Calu3 (cell line): ENCODE data around the gene LAX1. TPM values are rescaled to one million over a fixed set of nuclear protein-coding genes. Genes with fewer than 3 reads are reported as not detected.
"Not testable (repeated sequence)": the region's sequence is repeated elsewhere in the genome, so short reads cannot be mapped to it uniquely, and the experiment has no call there.

Experiments used
- BruUV-seq: library from RNA; stranded (reverse); fragments of 400-500 nt; replicated peaks from 2 replicates; lab custom pipeline; 2021; lab: Mats Ljungman, UMichigan
- CTCF ChIA-PET: fragments of 300-600 bp; sonication (Branson Sonifier 250); formaldehyde crosslinking; loops from one replicate; lab custom pipeline; 2022; ENCODE audit warnings: antibody characterized with exemption; lab: Charles Lee
- DNase-seq: peaks from one replicate; pipeline ENCODE4 v3.0.0; 2022
- H3K27ac Mint-ChIP-seq: one replicate; pipeline ENCODE4 v1.8.0; 2022; ENCODE audit warnings: mixed read lengths; ENCODE audit not compliant: unreplicated experiment
- H3K27me3 Mint-ChIP-seq: one replicate; pipeline ENCODE4 v1.8.0; 2022; ENCODE audit warnings: mixed read lengths; ENCODE audit not compliant: unreplicated experiment
- H3K36me3 Mint-ChIP-seq: one replicate; pipeline ENCODE4 v1.8.0; 2022; ENCODE audit warnings: mild to moderate bottlenecking, moderate library complexity, mixed read lengths; ENCODE audit not compliant: insufficient read depth, unreplicated experiment
- H3K4me1 Mint-ChIP-seq: one replicate; pipeline ENCODE4 v1.8.0; 2022; ENCODE audit warnings: mild to moderate bottlenecking, low read depth, mixed read lengths; ENCODE audit not compliant: unreplicated experiment
- H3K4me3 Mint-ChIP-seq: one replicate; pipeline ENCODE4 v1.8.0; 2022; ENCODE audit warnings: mild to moderate bottlenecking, low read depth, moderate library complexity, mixed read lengths; ENCODE audit not compliant: unreplicated experiment
- H3K9me3 Mint-ChIP-seq: one replicate; pipeline ENCODE4 v1.8.0; 2022; ENCODE audit warnings: low read depth, mixed read lengths; ENCODE audit not compliant: unreplicated experiment
- CTCF ChIP-seq: fragments of 200-600 bp; IDR thresholded peaks from one replicate; pipeline ENCODE4 v1.8.0; 2022; ENCODE audit warnings: antibody characterized with exemption; ENCODE audit not compliant: unreplicated experiment
- intact Hi-C: fragments of 100-400 bp; cut with micrococcal nuclease; formaldehyde crosslinking; loops from one replicate; pipeline ENCODE4 v1.10.0; 2022; ENCODE audit not compliant: unreplicated experiment
- total RNA-seq: library from RNA; stranded (reverse); gene quantifications from 2 replicates; pipeline ENCODE4 v1.2.3, GENCODE V29; 2022

The LAX1 gene
- total RNA-seq, 1 experiment from 2014 or later, result not detected

- Mint-ChIP-seq H3K27me3 (no peaks in the 10 kb centered on the region), H3K27ac (no peak overlapping the region), H3K4me3 (no peak overlapping the region), H3K36me3 (peaks cover 18% of the 10 kb centered on the region), H3K4me1 (peaks cover 17% of the 10 kb centered on the region), H3K9me3 (no peaks in the 10 kb centered on the region)
- no peak for TF ChIP-seq CTCF
- no TSS peak for BruUV-seq
- intact Hi-C loops, result no loop called here
- DNase-seq, result no peak
- CTCF ChIA-PET, result no interaction called here
These were observed 26.5 kb downstream of the LAX1 start for GRCh38 chr1:203791498-203791897.

GRCh38 chr1:203792486-203792885 lies 27.5 kb downstream of the LAX1 start:
- Mint-ChIP-seq H3K27me3 (no peaks in the 10 kb centered on the region), H3K27ac (no peak overlapping the region), H3K9me3 (peaks cover 2% of the 10 kb centered on the region), H3K4me3 (no peak overlapping the region), H3K4me1 (peaks cover 27% of the 10 kb centered on the region), H3K36me3 (peaks cover 25% of the 10 kb centered on the region)
- TF ChIP-seq CTCF, result no peak
- no TSS peak for BruUV-seq
- DNase-seq, result no peak
- CTCF ChIA-PET, result interaction anchor here (0.6 kb wide), 2 partner anchors 91 to 122 kb away, joined by 3 to 4 read pairs; no protein-coding TSS in a partner anchor
- intact Hi-C loops, result no loop called here

GRCh38 chr1:203793561-203793960 lies 28.6 kb downstream of the LAX1 start:
- intact Hi-C loops, H3K9me3 Mint-ChIP-seq, BruUV-seq, H3K27me3 Mint-ChIP-seq, H3K27ac Mint-ChIP-seq, DNase-seq, H3K4me3 Mint-ChIP-seq: not testable (repeated sequence)
- H3K4me1 Mint-ChIP-seq, result peaks cover 36% of the 10 kb centered on the region
- peaks cover 34% of the 10 kb centered on the region for H3K36me3 Mint-ChIP-seq
- CTCF ChIA-PET, result interaction anchor here (0.6 to 1.8 kb wide), 2 partner anchors 20 to 1890 kb away, joined by 4 to 8 read pairs; no protein-coding TSS in a partner anchor

GRCh38 chr1:203794764-203795440 lies 29.9 kb downstream of the LAX1 start:
- no peaks in the 10 kb centered on the region for H3K27me3 Mint-ChIP-seq
- CTCF ChIA-PET, result interaction anchor here (1.8 kb wide), 1 partner anchor 21 kb away, joined by 8 read pairs; no protein-coding TSS in a partner anchor
- peaks cover 2% of the 10 kb centered on the region for H3K9me3 Mint-ChIP-seq
- H3K27ac Mint-ChIP-seq, result peak overlapping the region; percentile 99
- intact Hi-C loops, result no loop called here
- BruUV-seq, result TSS peak; percentile 72
- H3K4me3 Mint-ChIP-seq, result peak overlapping the region; percentile 95
- DNase-seq, result no peak
- H3K36me3 Mint-ChIP-seq, result peaks cover 41% of the 10 kb centered on the region
- TF ChIP-seq CTCF, result no peak
- H3K4me1 Mint-ChIP-seq, result peaks cover 24% of the 10 kb centered on the region
